Stimulated activated CD8-positive, alpha-beta memory T cell treated with anti-CD3 and anti-CD28 coated beads, Interleukin-12 subunit alpha, Interleukin-12 subunit beta, amount 100 ng/mL, for 24 hours (primary cell): ENCODE data around the gene TBXAS1.

Experiments used
- DNase-seq: peaks from one replicate; pipeline ENCODE4 v3.0.0-alpha.2; 2020; ENCODE audit errors: extremely low read depth

Gene TBXAS1

DNA sequence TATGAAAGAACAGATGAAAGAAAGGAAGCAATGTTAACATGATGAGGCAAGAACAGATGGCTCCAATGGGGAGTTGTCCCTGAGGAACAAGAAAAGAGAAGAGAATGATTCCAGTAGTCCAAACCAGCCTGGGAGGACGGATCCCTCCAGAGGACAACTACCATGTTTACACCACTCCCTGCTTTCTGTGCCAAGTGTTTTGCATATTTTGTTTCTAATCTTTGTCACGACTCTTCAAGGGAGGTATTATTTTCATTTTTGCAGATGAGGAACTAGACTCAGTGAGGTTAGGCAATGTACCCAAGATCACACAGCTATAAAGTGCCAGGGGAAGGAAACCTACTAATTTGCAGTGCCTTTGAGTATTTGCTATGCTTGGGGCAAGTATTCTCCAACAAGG lies 117.5 kb downstream of the TBXAS1 start:
- no peak for DNase-seq

DNA sequence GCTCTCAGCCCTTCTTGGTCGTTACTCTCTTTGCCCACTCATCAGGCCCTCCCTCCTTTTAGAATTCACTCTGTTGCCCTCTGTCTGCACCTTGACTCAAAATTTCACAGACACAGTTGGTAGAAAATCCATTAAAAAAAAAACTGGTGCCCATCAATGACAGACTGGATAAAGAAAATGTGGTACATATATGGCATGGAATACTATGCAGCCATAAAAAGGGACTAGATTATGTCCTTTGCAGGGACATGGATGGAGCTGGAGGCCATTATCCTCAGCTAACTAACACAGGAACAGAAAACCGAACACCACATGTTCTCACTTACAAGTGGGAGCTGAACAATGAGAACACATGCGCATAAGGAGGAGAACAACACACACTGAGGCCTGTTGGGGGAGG lies 118.0 kb downstream of the TBXAS1 start:
- DNase-seq, result no peak

DNA sequence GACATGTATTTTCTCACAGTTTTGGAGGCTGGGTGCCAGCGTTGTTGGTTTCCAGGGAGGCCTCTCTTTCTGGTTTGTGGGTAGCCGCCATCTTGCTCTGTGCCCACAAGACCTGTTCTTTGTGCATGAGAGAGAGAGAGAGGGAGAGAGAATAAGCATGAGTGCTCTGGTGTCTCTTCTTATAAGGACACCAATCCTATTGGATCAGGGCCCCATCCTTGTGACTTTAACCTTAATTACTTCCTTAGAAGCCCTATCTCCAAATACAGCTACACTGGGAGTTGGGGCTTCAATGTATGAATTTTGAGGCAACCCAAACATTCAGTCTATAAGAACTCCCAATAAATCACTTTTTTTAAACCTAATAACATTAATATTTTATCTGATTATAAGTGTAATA lies 119.1 kb downstream of the TBXAS1 start:
- DNase-seq, result no peak

DNA sequence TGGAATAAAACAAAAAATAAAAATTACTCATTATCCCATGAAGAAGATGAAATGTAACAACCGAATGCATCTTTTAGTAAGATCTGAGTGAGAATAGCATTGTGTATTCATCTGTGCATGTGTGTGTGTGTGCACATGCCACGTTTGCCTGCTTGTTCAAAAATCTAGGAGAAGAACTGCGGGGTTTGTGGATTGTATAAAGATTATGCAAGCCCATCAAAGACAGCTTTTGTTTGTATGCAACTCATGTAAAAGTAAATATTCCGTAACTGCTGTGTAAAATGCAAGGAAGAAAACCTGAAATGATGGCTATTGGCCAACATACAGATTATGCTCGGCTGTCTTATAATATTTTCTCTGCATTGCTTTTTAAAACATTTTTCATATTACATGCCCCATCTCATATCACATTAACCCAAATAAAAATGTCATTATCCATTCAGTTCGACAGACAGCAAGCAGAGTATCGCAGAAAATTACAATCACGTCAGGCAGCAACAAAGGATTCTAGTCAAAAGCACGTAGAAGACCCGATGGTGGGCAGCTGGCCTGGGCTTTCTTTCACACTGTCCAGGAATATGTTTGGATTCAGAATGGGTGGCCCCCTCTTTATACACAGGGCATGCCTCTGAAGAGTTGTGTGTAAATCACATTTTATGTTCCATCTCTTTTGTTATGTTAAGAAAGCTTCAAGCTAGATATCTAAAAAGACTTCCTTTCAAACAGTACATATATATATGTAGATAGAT lies 119.7 kb downstream of the TBXAS1 start:
- no peak for DNase-seq

DNA sequence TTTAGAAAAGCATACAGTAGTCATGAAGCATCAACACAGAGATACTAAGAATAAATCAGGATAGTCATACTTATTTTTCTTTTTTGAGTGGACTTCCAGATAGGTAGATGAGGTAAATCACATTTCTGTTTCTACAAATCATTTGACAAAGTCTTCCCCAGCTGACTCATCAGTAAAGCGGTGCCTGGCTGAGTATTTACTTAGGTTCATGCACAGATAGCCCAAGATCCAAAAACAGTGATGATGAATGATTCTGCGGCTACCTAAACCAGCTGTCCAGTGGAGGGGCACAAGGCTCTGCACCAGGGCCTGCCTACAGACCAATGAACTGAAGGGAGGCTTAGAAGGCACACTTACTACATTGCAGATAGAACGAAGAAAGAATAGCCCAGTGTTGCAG lies 120.6 kb downstream of the TBXAS1 start:
- no peak for DNase-seq

DNA sequence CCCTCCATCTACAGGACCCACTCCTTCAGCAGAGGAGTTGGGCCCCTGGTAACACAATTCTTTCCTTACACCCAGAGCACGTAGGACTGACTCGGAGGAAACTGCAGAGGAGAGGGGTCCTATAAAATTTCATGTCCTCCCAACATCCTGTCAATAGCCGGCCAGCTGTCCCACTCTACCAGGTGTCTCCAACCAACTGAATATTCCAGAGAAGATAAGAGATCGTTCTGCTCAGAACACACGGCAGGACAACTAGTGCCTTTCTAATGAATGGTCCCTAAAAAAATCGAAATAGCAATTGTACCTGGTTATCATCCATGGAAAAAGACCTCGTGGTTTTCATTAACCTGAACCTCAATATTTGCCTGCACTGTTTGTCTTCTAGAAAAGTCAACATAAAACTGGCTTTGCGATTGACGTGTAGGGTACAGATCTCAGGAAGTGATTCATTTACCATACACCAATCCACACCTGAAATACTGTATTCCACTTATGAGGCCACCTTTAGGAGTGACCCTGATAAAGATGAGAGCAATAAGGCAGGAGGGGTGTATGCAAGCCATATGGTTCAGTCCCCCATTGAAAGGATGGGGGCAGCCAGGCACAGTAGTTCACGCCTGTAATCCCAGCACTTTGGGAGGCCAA lies 121.9 kb downstream of the TBXAS1 start:
- no peak for DNase-seq

DNA sequence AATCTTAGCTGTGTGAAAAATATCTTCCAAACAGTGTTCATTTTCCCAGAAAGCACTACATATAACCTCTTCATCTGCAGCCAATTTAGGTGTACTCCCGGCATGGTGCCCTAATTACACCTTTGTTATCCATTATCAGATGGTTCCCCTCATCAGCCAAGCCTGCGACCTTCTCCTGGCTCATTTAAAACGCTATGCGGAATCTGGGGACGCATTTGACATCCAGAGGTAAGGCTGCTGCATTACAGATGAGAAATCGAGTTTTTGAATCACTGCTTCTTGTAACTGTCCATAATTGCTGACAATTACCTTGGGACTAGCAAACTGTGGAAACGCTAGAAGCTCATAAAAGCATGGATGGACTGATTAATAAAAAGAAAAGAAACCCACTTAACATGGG lies 124.2 kb downstream of the TBXAS1 start:
- no peak for DNase-seq

DNA sequence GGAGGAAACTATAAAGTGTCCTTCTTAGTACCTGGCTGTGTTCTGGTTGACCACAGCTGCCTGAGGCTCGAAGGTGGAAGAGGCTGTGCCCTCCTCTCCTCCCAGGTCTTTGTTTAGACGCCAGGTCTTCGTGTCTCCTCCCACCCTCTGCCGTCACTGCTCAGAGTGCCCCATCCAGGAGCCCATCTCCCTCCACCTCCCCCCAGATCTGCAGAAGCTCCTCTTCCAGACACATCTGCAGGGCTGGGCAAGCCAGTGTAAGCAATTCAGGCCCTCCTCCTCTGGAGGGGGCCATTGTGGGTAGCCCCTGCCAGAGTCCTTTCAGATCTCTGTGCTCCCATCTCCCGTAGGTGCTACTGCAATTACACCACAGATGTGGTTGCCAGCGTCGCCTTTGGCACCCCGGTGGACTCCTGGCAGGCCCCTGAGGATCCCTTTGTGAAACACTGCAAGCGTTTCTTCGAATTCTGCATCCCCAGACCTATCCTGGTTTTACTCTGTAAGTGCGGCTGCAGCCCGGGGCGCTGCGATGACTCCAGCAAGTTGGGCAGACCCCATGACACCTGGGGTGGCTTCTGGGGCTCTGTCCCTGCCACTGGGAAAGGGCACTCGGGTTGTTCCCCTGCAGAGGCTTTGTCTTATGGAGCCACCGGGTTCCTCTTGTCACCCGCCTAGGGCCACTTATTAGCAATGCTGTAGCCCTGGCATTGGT lies 126.2 kb downstream of the TBXAS1 start:
- DNase-seq, result no peak

DNA sequence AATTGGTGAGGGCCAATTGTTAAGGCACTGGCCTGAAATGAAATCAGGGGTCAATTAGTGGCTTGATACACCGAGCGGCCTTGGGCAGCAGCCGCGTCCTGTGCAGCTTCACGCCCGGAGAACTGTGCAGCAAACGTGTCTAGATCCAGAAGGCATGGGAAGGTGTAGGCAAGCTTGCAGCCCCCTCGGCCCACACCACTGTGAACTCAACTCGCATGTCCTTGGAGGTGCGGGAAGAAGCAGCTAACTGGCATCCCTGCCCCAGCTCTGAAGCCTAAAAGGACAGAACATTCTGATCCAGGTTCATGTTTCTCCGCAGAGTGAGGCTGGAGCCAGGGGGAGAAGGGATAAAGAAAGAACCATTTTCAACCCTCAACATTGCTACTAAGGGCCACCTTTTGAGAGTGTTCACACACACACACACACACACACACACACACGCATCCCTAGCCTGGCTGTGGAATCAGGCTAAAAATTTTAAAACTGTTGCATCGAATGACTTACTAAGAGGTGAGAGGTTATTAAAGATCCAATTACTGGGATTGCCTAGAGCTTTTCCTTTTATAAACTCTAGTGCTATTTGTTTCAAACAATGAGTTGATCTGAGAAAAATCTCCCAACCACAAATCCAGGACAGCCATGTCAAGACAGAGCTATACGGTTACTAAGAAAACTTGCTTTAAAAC lies 129.7 kb downstream of the TBXAS1 start:
- DNase-seq, result no peak

DNA sequence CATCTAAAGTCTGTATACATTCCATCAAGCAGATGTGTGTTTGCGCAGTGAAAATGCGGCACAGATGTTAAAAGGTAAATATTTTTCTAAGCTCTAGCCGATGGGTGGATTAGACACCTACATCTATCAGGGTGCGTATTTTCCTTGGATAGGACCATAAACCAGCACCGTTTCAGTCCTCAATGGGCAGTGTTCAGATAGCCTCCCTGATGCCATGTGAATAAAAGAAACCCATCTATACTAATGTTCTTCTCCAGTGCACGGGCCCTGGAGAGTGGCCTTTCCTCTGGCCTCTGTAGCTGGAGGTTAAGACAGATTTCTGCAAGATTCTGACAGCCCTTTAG lies 130.2 kb downstream of the TBXAS1 start:
- no peak for DNase-seq

DNA sequence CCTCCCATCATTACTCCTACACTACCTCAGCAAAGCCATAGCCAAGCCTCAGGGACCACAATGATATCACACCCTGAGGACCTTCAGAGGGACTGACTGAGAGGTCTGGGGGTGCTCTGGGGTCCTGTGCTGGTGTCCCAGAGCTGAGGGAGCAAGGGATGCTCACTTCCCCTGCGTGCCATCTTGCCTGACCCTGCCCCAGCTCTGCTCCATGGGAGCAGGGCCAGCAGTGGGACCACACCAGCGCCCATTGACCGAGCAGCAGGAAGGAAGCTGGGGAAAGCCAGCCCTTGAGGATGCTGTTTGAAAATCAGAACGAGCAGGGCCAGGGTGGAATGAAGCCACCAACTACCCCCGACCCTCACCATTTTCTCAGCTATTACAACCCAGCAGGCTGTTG lies 130.7 kb downstream of the TBXAS1 start:
- no peak for DNase-seq

DNA sequence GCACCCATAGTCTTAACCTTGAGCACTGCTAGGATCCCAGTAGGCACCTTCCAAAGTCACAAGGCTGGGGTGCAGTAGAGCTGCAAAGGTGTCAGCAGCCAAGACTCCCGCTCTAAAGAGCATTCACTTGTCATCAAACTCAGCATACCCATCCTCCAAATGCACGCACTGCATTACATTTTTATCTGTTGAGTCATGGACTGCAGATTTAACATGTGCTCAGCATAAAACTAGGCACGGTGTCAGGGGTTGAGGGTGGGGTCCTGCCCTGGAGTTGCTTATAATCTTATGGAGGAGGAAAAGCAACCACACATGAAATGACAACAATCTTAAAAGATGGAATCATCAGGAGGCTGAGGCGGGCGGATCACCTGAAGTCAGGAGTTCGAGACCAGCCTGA lies 131.1 kb downstream of the TBXAS1 start:
- DNase-seq, result no peak

DNA sequence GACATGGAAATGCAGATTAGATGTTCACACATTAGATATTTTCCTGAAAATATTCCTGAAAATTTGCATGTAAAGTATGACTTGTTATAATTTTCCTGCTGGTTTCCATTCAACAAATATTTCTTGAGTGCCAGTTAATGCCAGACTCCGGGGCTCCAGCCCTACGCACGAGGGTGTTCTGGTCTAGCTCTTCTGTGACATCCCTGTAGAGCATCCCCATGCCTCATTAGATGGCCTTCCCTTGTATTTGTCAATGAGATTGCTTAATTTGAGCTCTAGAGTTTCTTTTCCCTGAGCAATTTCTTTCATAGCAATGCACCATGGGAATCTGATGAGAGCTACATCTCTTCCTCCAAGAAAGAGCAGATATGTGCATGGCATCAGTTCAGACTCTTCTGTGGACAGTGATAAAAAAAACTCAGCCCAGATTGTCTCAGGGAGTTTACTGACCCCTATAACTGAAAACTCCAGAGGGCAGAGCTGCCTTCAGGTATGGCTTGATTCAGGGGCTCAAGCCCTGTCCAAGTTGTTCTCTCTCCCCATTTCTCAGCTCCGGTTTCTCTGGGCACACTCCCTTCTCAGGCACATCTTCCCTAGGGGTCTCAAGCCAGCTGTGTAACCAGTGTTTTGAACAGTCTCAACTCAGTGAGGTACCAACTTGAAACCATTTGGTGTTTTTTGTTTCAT lies 137.0 kb downstream of the TBXAS1 start:
- no peak for DNase-seq

DNA sequence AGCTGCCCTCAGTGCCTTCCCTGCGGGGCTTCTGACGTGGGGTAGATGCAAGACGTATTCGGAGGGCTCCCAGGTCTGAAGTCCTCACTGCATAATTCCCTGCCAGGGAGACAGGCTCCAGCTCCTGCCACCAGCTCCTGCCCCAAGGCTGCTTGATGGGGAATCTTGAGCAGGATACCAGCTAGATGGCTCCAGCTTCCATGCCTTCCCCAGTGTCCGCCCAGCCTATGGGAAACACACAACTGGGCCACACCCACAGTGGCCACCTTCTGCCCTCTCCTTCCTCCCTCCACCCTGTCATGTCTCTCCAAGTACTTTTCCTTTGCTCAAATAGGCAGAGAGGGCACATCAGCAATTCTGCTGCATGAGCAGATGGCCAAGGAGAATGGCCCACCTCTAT lies 137.9 kb downstream of the TBXAS1 start:
- DNase-seq, result no peak

DNA sequence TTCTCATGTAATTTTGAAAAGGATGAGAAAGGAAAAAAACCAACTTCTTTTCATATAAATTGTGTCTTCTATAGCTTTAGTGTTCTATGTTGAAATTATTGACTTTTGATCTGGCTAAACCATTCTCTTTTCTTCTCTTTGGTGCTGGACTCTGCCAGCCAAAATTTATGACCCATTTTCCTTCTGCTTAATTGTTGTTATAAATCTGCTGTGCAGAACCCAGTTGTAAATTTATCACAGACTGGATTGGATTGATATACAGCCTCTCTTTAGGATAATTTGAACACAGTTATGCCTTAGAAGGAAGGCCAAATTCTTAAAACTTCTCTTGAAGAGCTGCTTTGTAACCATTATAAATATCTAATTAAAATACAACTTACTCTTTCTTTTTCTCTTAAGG lies 139.9 kb downstream of the TBXAS1 start:
- DNase-seq, result no peak

DNA sequence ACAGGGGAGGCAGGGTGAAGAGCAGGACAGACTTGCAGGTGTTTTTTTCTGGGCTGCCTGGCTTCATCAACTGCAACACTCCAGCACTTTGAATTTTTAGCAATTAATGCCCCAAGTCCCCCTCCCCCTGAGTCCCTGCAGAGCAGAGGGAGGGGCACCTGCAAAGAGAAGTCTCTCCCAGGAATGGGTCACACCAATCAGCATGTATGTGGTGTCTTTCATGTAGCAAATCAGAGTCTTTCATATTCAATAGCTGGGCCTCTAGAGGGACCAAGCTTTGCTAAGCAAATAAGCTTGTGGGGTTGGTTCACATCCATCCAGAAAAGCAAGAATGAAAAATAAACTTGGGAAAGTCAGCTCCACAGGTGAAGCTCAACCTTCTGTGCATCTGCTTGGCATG lies 143.0 kb downstream of the TBXAS1 start:
- DNase-seq, result no peak

DNA sequence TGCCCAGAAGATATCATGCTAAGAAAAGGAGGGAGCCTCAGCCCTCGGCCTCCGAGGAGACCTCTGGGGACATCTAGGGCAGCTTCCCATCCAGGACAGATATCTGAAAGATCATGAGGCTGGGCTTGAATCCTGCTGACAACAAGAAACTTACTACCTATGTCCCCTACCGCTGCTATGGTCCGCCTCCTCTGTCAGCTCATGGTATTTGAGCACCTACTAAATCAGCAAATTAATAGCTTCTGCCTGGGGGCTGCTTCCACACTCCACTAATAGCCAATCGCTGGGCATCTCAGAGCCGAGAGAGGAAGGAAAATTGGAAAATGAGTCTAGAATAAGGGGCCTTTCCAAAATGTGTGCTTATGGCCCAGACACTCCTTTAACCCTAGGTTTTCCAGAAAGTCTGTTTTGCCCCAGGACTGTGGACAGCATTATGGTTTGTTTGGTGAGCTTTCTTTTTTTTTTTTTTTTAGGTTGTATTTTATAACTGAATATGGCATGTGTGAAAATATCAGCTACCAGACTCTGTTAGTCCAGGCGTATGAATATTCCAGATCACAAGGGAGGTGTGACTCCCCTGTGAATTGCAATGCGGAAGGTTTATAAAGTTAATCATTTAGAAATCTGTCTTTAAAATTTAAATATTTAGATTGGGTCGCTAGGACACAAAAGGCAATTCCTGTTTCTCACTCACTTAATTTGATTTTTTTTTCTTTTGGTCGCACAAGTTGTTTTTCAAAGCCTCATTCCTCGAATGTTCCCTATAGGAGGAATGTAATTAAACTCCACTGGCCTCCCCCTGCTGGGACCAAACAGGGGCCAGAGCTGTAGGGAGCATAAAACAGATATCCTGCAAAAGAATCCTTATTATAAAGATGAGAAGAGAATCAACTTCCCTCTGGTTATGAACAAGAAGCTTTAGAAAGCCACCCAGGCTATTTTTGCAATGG lies 144.3 kb downstream of the TBXAS1 start:
- DNase-seq, result no peak

DNA sequence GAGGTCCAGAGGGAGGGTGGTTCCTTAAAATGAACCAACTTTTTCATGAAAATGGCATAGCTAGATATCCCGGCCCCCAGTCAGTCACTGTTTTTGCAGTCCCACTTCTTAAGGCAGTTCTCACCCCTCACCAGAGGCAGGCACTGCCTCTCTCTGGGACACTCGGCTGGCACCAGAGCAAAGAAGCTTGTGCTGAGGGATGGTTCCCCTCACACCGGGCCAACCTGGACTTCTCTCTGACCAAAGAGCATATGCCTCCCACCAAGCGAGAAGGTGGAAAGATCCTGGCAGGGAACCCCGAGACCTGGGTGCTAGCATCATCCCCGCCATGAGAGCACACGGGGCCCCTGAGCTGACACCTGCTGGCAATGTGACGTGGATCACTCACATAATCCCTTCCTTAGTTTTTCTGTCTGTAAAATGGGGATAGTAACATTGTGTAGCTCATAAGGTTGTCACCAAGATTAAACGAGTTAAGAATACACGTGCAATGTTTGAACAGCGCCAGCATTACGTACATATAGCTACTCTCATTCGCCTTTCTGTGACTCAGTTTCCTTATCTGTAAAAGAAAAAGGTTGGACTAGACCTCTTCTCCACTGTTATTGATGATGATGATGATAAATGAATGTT lies 145.2 kb downstream of the TBXAS1 start:
- DNase-seq, result no peak

DNA sequence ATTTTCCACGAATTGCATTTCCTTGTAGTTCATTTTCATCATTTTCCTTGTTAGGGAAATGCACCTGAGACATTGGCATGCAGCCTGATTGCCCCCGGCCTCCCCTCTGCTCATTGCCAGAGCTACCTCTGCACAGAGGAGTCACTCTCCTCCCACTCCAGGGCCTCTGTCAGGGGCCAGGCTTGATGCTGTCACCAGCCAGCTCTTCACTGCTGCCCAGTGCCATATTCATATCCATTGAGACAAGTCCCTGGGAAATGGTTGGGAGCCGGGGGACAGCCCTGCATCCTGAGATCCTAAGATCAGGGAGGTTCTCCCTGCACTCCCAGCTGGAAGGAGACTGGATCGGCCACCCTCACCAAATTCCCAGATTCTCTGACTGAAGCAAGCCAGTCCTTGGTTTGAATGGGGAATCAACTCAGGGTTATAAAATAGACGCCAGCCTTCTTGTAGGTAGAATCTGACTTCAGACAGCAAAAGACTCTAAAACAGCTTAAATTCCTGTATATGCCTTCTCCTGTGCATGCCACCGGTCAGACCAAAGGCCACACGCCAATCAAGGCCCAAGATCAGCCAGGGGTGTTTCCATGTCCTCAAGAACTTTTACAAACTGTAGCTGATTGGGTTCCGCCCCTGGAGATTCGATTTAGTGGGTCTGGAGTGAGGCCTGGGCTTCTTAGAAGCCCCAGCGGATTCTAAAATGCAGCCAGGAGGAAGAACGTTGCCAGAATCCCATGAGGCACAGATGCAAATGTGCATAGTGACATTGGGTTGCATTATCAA lies 147.2 kb downstream of the TBXAS1 start:
- DNase-seq, result no peak
